Measurements from ENCODE around the gene KLK2. TPM values are rescaled to one million over a fixed set of nuclear protein-coding genes. Genes with fewer than 3 reads are reported as not detected.

KLK2 gene
- total RNA-seq, 1 donor from 2014 or later, result 0.53 TPM

DNA sequence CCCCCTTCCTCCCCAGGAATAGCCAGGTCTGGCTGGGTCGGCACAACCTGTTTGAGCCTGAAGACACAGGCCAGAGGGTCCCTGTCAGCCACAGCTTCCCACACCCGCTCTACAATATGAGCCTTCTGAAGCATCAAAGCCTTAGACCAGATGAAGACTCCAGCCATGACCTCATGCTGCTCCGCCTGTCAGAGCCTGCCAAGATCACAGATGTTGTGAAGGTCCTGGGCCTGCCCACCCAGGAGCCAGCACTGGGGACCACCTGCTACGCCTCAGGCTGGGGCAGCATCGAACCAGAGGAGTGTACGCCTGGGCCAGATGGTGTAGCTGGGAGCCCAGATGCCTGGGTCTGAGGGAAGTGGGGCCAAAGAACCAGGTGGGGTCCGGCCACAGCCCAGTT lies 3.2 kb downstream of the KLK2 start:
- DNase-seq (ENCODE audit: low read depth), result no peak
- Histone ChIP-seq H3K36me3 (ENCODE audit: control insufficient read depth, insufficient read depth, low read length) (no peaks in the 10 kb centered on the region), H3K27me3 (ENCODE audit: control insufficient read depth, insufficient read depth, low read length) (no peaks in the 10 kb centered on the region), H3K4me3 (ENCODE audit: low read depth, low read length) (no peak overlapping the region)
- TF ChIP-seq, protein P1, sequence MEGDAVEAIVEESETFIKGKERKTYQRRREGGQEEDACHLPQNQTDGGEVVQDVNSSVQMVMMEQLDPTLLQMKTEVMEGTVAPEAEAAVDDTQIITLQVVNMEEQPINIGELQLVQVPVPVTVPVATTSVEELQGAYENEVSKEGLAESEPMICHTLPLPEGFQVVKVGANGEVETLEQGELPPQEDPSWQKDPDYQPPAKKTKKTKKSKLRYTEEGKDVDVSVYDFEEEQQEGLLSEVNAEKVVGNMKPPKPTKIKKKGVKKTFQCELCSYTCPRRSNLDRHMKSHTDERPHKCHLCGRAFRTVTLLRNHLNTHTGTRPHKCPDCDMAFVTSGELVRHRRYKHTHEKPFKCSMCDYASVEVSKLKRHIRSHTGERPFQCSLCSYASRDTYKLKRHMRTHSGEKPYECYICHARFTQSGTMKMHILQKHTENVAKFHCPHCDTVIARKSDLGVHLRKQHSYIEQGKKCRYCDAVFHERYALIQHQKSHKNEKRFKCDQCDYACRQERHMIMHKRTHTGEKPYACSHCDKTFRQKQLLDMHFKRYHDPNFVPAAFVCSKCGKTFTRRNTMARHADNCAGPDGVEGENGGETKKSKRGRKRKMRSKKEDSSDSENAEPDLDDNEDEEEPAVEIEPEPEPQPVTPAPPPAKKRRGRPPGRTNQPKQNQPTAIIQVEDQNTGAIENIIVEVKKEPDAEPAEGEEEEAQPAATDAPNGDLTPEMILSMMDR (IDR thresholded peaks at IDR 0.05; ENCODE audit: insufficient read depth, low read length, severe bottlenecking), result no peak
- no peak for FAIRE-seq

DNA sequence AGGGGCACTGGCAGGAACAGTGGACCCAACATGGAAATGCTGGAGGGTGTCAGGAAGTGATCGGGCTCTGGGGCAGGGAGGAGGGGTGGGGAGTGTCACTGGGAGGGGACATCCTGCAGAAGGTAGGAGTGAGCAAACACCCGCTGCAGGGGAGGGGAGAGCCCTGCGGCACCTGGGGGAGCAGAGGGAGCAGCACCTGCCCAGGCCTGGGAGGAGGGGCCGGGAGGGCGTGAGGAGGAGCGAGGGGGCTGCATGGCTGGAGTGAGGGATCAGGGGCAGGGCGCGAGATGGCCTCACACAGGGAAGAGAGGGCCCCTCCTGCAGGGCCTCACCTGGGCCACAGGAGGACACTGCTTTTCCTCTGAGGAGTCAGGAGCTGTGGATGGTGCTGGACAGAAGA lies 4.1 kb downstream of the KLK2 start:
- no peaks in the 10 kb centered on the region for H3K36me3 ChIP-seq (ENCODE audit: control insufficient read depth, insufficient read depth, low read length)
- FAIRE-seq (no peak), DNase-seq (ENCODE audit: low read depth) (no peak)
- H3K4me3 ChIP-seq (ENCODE audit: low read depth, low read length), result no peak overlapping the region
- no peaks in the 10 kb centered on the region for H3K27me3 ChIP-seq (ENCODE audit: control insufficient read depth, insufficient read depth, low read length)
- TF ChIP-seq, protein P1 (IDR thresholded peaks at IDR 0.05; ENCODE audit: insufficient read depth, low read length, severe bottlenecking), result no peak

DNA sequence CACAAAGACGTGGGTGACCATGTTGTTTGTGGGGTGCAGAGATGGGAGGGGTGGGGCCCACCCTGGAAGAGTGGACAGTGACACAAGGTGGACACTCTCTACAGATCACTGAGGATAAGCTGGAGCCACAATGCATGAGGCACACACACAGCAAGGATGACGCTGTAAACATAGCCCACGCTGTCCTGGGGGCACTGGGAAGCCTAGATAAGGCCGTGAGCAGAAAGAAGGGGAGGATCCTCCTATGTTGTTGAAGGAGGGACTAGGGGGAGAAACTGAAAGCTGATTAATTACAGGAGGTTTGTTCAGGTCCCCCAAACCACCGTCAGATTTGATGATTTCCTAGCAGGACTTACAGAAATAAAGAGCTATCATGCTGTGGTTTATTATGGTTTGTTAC lies 5.6 kb downstream of the KLK2 start:
- DNase-seq (ENCODE audit: low read depth), result no peak
- Histone ChIP-seq H3K36me3 (ENCODE audit: control insufficient read depth, insufficient read depth, low read length) (no peaks in the 10 kb centered on the region), H3K4me3 (ENCODE audit: low read depth, low read length) (no peak overlapping the region), H3K27me3 (ENCODE audit: control insufficient read depth, insufficient read depth, low read length) (no peaks in the 10 kb centered on the region)
- TF ChIP-seq, protein P1 (IDR thresholded peaks at IDR 0.05; ENCODE audit: insufficient read depth, low read length, severe bottlenecking), result no peak
- no peak for FAIRE-seq

DNA sequence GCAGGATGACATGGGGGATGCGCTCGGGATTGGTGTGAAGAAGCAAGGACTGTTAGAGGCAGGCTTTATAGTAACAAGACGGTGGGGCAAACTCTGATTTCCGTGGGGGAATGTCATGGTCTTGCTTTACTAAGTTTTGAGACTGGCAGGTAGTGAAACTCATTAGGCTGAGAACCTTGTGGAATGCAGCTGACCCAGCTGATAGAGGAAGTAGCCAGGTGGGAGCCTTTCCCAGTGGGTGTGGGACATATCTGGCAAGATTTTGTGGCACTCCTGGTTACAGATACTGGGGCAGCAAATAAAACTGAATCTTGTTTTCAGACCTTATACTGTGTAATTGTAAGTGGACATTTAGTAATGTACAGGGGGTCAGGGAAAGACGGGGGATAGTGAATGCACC lies 7.0 kb downstream of the KLK2 start:
- Histone ChIP-seq H3K27me3 (ENCODE audit: control insufficient read depth, insufficient read depth, low read length) (no peaks in the 10 kb centered on the region), H3K4me3 (ENCODE audit: low read depth, low read length) (no peak overlapping the region), H3K36me3 (ENCODE audit: control insufficient read depth, insufficient read depth, low read length) (no peaks in the 10 kb centered on the region)
- no peak for DNase-seq (ENCODE audit: low read depth)
- TF ChIP-seq, protein P1 (IDR thresholded peaks at IDR 0.05; ENCODE audit: insufficient read depth, low read length, severe bottlenecking), result no peak
- no peak for FAIRE-seq

DNA sequence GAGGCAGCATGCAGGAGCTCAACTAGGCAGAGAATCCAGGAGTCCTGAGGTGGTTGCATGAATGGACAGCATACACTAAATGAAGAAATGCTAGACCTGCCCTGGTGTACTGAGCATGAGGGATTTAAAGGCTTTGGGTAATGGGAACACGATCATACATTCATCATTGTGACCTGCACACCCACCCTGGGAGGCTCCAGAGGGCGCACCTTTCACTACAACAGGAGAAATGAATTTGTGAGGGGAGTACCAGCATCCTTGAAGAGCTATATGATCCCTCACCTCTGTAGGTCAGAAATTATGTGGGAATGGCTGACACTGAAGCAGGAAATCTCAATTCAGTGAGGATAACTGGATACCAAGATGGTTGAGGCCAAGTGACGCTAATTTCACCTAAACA lies 8.9 kb downstream of the KLK2 start:
- H3K36me3 ChIP-seq (ENCODE audit: control insufficient read depth, insufficient read depth, low read length), result no peaks in the 10 kb centered on the region
- TF ChIP-seq, protein P1 (IDR thresholded peaks at IDR 0.05; ENCODE audit: insufficient read depth, low read length, severe bottlenecking), result no peak
- no peak for FAIRE-seq
- no peak for DNase-seq (ENCODE audit: low read depth)
- no peaks in the 10 kb centered on the region for H3K27me3 ChIP-seq (ENCODE audit: control insufficient read depth, insufficient read depth, low read length)
- H3K4me3 ChIP-seq (ENCODE audit: low read depth, low read length), result no peak overlapping the region

DNA sequence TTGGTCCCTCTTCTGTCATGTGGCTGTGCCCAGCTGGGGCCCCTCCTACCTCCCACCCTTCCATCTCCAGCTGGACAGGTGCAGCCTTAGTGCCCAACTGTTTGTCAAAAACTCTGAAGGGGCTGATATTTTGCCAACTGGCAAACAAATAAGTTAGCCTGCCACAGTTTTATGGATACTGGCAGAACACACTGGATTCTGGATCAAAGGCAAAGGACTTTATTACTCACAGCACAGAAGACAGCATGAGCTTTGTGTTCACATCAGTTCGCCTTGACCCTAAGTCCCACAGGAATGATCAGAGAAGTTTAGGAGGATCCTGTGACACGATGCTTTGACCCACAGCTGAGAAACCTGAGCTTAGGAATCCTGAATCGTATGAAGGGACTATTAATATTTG lies 16.4 kb downstream of the KLK2 start:
- peaks cover 1% of the 10 kb centered on the region for H3K27me3 ChIP-seq (ENCODE audit: control insufficient read depth, insufficient read depth, low read length)
- FAIRE-seq (no peak), DNase-seq (ENCODE audit: low read depth) (no peak)
- TF ChIP-seq, protein P1 (IDR thresholded peaks at IDR 0.05; ENCODE audit: insufficient read depth, low read length, severe bottlenecking), result no peak
- H3K4me3 ChIP-seq (ENCODE audit: low read depth, low read length), result no peak overlapping the region
- no peaks in the 10 kb centered on the region for H3K36me3 ChIP-seq (ENCODE audit: control insufficient read depth, insufficient read depth, low read length)

Data from bronchial epithelial cell (primary cell).